Ishikawa (cell line): ENCODE data around the gene IRAK4.

Experiments
- CEBPB ChIP-seq: IDR thresholded peaks from 2 replicates; pipeline ENCODE4 v1.6.1; 2012
- CREB1 ChIP-seq: IDR thresholded peaks from 2 replicates; pipeline ENCODE4 v1.6.1; 2012; ENCODE audit warnings: low read depth
- EGR1 ChIP-seq: IDR thresholded peaks from 2 replicates; pipeline ENCODE4 v1.6.1; 2012
- EP300 ChIP-seq: IDR thresholded peaks from 2 replicates; pipeline ENCODE4 v1.6.1; 2012; ENCODE audit warnings: borderline replicate concordance
- FOXM1 ChIP-seq: IDR thresholded peaks from 2 replicates; pipeline ENCODE4 v1.6.1; 2012; ENCODE audit warnings: low read depth, borderline replicate concordance
- NFIC ChIP-seq: IDR thresholded peaks from 2 replicates; pipeline ENCODE4 v1.6.1; 2012
- RAD21 ChIP-seq: IDR thresholded peaks from 2 replicates; pipeline ENCODE4 v1.6.1; 2012; ENCODE audit warnings: low read depth
- TAF1 ChIP-seq: IDR thresholded peaks from 2 replicates; pipeline ENCODE4 v1.6.1; 2012; ENCODE audit warnings: low read depth, mild to moderate bottlenecking
- TCF12 ChIP-seq: IDR thresholded peaks from 2 replicates; pipeline ENCODE4 v1.6.1; 2012; ENCODE audit warnings: low read depth
- TEAD4 ChIP-seq: IDR thresholded peaks from 2 replicates; pipeline ENCODE4 v1.6.1; 2012
- USF1 ChIP-seq: IDR thresholded peaks from 2 replicates; pipeline ENCODE4 v1.6.1; 2012
- YY1 ChIP-seq: IDR thresholded peaks from 2 replicates; pipeline ENCODE4 v1.6.1; 2012; ENCODE audit warnings: low read depth
- TF ChIP-seq, protein P1 (sequence below): IDR thresholded peaks from 2 replicates; pipeline ENCODE4 v1.6.1; 2012; ENCODE audit warnings: low read depth, mild to moderate bottlenecking
- TF ChIP-seq, protein P2 (sequence below): IDR thresholded peaks from 2 replicates; pipeline ENCODE4 v1.6.1; 2012

DNA sequence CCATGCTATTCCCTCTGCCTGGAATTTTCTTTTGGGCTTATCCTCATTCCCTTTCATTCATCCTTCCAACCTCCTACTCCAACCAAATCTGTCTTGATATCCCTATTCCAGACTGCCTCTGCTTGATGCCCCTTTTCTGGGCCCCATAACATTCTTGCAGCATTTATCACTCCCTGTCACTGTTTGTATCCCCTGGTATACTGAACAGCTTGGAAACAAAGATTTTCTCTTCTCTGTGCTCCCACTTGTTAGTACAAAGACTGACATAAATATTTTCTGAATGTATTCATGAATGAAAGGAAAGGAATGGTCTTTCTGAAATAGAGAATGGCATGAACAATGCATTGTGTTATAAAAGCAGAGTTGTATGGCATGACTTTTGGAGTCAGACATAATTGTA is 7.5 kb downstream of the IRAK4 start:
- TF ChIP-seq RAD21 (no peak), TAF1 (no peak), CEBPB (no peak), YY1 (no peak), EP300 (no peak), EGR1 (no peak), NFIC (no peak), TCF12 (no peak), FOXM1 (no peak), USF1 (no peak), CREB1 (no peak), TEAD4 (no peak)
- TF ChIP-seq, protein P1, sequence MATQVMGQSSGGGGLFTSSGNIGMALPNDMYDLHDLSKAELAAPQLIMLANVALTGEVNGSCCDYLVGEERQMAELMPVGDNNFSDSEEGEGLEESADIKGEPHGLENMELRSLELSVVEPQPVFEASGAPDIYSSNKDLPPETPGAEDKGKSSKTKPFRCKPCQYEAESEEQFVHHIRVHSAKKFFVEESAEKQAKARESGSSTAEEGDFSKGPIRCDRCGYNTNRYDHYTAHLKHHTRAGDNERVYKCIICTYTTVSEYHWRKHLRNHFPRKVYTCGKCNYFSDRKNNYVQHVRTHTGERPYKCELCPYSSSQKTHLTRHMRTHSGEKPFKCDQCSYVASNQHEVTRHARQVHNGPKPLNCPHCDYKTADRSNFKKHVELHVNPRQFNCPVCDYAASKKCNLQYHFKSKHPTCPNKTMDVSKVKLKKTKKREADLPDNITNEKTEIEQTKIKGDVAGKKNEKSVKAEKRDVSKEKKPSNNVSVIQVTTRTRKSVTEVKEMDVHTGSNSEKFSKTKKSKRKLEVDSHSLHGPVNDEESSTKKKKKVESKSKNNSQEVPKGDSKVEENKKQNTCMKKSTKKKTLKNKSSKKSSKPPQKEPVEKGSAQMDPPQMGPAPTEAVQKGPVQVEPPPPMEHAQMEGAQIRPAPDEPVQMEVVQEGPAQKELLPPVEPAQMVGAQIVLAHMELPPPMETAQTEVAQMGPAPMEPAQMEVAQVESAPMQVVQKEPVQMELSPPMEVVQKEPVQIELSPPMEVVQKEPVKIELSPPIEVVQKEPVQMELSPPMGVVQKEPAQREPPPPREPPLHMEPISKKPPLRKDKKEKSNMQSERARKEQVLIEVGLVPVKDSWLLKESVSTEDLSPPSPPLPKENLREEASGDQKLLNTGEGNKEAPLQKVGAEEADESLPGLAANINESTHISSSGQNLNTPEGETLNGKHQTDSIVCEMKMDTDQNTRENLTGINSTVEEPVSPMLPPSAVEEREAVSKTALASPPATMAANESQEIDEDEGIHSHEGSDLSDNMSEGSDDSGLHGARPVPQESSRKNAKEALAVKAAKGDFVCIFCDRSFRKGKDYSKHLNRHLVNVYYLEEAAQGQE: no peak
- TF ChIP-seq, protein P2, sequence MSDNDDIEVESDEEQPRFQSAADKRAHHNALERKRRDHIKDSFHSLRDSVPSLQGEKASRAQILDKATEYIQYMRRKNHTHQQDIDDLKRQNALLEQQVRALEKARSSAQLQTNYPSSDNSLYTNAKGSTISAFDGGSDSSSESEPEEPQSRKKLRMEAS: no peak
